Measurements from ENCODE around the gene CIDEC.

DNA sequence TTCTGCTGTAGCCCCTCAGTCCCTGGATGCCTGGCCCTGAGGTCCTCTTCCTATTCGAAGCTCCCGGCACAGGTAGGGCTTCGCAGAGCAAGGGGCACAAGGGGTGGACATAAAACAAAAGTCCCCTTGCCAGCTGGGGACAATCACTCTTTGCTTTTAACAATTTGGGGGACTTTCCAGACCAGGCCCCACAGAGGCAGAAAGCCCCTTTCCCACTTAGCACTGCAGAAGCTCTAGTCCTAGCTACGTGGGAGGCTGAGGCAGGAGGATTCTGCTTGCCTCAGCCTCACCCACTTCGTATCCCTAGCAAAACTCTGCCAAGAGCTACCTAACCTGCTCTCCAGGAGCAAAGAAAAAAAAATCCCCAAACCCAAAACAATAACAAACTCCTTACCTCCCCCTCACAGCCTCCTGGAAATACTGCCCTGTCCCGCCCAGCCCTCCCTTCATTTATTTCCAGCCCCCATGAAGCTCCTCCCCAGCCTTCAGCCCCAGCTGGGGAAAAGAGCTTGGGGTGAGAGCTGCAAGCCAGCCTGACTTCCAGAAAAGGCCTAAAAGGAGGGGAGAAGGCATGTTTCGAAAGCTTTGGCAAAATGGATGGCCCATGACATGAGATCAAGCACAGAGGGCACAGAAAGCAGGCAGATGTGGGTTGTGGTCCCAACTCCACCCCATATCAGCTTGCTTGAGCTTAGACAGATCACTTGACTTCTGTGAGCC, at the start of gene CIDEC:
- TF ChIP-seq, protein P1, sequence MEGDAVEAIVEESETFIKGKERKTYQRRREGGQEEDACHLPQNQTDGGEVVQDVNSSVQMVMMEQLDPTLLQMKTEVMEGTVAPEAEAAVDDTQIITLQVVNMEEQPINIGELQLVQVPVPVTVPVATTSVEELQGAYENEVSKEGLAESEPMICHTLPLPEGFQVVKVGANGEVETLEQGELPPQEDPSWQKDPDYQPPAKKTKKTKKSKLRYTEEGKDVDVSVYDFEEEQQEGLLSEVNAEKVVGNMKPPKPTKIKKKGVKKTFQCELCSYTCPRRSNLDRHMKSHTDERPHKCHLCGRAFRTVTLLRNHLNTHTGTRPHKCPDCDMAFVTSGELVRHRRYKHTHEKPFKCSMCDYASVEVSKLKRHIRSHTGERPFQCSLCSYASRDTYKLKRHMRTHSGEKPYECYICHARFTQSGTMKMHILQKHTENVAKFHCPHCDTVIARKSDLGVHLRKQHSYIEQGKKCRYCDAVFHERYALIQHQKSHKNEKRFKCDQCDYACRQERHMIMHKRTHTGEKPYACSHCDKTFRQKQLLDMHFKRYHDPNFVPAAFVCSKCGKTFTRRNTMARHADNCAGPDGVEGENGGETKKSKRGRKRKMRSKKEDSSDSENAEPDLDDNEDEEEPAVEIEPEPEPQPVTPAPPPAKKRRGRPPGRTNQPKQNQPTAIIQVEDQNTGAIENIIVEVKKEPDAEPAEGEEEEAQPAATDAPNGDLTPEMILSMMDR (IDR thresholded peaks at IDR 0.05) = no peak
- no peak for TF ChIP-seq POLR2AphosphoS5 (IDR thresholded peaks at IDR 0.05)
- no peak for TF ChIP-seq POLR2A (IDR thresholded peaks at IDR 0.05)

All from breast epithelium (tissue), 3 donors.